Activated naive CD4-positive, alpha-beta T cell treated with anti-CD3 and anti-CD28 coated beads, Interleukin-2, amount 50 U/mL, for 16 hours (primary cell): ENCODE measurements around the gene COL28A1.

Experiments used
- DNase-seq: peaks from one replicate; pipeline ENCODE4 v3.0.0-alpha.2; 2020

Gene COL28A1

DNA sequence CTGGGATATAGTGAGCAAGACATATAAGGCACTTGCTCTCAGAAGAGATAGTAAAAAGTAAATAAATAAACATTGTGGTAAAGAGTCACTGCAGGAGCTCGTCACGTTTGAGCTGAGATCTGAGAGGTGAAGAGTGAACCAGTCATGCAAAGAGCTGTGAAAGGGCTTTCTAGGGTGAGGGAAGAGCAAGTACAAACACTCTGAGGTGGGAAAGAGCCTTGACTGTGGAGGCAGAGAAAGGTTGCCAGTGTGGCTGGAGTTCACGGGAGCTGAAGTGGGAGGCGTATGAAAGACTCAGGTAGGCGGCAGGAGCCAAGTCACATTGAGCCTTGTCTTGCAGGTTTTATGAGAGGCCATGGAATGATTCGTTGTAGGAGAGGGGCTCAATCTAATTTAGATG is 212.3 kb downstream of the COL28A1 start:
- no peak for DNase-seq

DNA sequence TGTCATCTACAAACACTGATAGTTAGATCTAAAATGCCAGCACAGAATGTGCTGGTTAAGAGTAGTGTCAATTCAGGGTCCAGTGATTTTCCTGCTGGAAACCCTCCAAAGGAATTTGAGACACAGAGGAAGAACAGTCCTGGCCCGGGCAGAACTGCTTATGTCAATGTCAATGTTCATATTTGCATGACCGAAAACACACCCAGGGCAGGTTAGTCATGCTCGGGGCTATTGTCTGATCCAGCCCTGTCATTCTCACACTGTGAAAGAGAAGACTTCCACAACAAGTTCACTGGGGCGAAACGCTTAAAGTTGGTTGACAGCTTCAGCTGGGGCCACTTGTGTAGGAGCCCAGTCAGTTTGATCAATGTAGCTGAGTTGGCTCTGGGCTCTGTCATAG is 214.0 kb downstream of the COL28A1 start:
- DNase-seq = no peak

DNA sequence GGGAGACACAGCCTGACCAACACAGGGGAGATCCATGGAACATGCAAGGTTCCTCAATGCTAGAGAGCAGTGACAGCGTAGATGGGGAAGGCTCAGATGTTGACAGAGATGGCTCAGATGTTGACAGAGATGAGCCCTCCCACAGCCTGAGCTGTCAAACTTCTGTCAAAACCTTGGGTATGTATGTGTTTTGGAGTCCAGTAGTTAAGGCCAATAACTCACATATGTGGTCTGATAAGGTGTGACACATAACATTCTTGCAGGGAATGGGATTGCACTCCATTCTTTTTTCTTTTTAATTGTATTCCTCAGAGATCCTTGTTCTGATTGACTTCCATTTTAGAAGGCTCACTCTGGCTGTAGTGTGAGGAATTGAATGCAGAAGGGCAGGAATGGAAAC is 217.1 kb downstream of the COL28A1 start:
- DNase-seq = no peak

DNA sequence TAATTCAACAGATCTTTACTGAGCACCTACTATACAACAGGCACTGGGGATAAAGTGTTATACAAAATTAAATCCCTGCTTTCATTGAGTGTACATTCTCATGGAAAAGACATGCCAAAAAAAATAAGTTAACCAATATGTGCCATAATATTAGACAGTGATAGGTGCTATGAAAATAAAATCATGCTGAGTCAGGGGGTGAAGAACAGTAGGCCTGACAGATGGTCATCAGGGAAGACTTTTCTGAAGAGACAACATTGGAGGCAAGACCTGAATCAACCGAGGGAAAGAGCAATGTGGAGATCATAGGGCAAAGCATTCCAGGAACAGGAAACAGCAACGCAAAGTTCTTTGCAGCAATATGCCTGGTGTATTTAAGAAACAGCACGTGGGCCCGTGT is 217.8 kb downstream of the COL28A1 start:
- no peak for DNase-seq

DNA sequence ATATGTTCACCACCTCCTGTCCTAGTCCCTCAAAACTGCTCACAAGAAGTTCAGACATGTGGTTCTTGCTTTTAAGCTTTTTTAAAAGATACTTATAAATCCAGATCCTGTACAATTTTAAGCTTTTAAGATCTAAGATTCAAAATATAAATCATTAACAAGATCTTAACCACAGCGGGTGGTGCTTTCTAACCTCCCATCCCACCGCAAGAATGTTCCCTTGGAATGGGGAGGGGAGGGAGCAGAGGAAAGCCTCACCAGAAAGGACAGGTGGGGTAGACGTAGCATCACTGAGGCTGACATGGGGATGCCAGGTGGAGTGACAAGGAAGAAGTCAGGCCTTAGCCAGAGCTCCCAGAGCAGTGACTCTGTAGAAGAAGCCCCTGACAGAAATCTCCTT is 219.8 kb downstream of the COL28A1 start:
- no peak for DNase-seq

DNA sequence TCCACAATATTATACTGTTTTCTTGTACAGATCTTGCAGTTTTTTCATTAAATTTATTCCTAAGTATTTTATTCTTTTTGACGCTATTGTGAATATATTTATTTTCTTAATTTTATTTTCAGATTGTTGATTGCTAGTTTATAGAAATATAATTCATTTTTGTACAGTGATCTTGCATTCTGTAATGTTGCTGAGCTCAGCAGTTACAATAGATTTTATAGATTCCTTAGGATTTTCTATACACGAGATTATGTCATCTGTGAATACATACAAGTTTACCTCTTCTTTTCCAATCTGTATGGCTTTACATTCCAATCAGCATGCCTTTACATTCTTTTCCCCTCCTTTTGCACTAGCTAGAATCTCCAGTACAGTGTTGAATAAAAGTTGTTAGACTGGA is 223.3 kb downstream of the COL28A1 start:
- no peak for DNase-seq

DNA sequence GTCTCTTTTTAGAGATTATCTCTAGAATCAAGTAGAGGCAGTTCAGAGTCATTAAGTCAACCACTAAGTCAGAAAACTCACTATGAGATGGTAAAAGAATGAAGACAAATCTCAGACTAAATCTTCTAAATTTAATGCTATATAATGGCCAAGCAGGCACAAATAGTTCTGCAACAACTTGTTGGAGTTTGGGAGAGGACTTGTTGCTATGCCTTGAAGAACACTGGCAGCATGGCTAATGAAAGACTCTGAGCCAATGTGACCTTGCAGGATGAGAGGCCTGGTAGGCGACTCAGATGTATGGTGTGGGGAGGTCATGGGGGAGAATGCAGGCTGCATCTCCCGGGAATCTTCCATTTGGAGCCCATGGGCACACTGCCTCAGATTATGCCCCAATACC is 224.7 kb downstream of the COL28A1 start:
- DNase-seq = no peak

DNA sequence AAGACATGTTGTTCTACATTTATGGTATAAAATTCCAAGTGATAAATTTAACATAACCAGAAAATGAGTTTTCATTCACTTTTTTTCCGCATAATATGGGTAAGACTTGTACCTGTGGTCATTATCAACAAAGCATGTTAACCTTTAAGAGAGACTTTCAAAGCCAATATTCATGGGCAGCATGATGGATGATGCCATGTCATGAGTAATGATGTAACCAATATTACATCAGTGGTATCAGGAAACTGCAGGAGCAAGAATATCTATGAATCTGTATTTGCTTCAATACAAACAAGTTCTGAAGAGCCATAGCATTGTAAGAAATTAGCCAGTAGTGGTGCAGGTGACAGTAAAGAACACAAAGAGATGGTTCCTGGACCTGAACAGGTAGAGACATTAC is 226.5 kb downstream of the COL28A1 start:
- DNase-seq = no peak
